ENCODE results near the gene KANK4. TPM values are rescaled to one million over a fixed set of nuclear protein-coding genes. Genes with fewer than 3 reads are reported as not detected.
A peak's percentile ranks its signal among the peaks of the same experiment; 100 is the strongest.

KANK4 gene
- polyA plus RNA-seq, 12 donors, result 8.4 to 12.1 (median 10.5) TPM; not detected in 1

DNA sequence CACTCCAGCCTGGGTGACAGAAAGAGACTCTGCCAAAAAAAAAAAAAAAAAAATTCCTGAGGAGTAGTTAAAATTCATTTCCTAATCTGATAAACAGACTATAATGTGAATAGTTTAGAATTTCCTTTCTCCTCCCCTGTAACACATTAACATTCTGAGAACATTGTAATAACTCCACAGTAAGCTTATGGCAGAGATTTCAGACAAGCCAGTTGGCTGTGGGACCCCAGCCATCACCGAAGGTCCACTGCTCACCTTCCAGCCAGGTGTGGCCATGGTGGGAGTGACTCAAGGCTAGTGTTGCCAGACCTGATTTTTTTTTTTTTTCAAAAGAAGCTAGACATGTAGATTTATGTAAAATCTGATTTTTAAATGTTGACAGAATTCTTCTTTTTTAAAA, 11.8 kb downstream of the KANK4 start:
- DNase-seq, result no peak

DNA sequence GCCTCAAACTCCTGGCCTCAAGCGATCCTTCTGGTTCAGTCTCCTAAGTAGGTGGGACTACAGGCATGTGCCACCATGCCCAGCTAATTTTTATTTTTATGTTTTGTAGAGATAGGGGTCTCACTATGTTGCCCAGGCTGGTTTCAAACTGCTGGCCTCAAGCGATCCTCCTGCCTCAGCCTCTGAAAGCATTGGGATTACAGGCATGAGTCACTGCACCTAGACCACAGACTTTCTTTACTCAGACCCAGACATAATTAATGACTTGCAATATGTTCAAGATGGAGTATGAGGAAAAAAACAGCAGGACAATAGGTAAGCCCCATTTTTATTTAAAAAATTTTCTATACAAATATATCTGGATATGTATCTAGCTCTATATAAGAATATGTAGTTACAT, 13.2 kb downstream of the KANK4 start:
- DNase-seq, result no peak

- no peak for DNase-seq
Measured at GRCh38 chr1:62304975-62305374, 14.3 kb downstream of the KANK4 start.

GRCh38 chr1:62304515-62304914, 14.7 kb downstream of the KANK4 start:
- DNase-seq, result no peak

DNA sequence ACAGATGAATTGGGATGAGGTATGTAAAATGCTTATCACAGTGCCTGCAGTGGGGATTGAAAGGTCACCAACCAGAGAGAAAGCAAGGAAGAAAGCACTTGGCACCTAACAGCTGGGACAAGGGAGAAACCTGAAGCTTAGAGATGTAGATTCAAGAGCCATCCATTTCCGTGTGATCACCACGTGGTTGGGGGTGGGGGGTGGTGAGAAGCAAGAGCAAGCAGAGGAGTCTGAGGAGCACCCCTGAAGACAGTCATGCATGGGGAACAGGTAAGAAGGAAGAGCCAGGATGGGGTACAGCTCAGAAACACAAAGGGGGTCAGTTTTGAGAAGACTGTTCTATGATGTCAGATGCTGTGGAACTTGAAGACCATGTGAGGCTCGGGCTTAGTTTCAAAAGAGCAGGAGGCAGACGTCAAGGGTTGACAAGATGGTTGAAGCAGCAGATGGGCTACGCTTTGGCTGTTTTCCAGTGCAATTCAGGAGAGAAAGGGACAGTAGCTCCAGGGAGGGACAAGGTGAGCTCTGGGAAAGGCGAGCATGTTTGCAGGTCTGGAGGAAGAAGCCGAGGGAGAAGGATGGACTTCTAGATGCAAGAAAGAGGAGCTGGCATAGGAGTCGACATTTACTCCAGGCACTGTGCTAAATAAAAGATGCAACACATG, 17.4 kb downstream of the KANK4 start:
- no peak for DNase-seq

GRCh38 chr1:62299426-62300200, 19.6 kb downstream of the KANK4 start:
- DNase-seq, result peak; percentile 43

DNA sequence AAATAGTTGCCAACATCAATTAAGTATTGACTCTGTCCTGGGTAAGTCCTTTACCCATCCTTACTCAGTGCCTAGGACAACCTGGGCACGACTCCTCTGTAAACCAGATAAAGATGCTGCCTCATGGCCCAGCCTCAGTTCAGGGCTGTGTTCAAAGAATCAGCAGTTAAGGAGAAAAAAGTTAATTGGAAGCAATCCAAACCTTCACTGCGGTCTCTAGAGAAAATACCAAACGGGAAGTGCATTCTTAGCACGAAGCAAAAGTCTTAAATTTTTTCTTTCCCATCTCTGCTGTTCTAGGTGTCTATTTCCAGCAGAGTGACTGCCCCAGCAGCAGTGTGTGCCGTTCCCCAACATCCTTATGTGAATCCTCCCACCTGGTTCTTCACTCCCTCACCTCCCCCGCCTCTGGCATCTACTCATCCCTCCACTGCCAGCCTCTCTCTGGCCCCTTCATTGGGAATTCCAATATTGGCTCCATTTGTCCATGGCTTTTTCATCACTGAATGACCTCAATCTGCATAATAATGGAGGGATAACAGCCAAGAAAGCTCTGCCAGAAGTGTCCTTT, 23.2 kb downstream of the KANK4 start:
- peak; percentile 56 for DNase-seq

GRCh38 chr1:62294261-62294660, 25.0 kb downstream of the KANK4 start:
- DNase-seq, result no peak

DNA sequence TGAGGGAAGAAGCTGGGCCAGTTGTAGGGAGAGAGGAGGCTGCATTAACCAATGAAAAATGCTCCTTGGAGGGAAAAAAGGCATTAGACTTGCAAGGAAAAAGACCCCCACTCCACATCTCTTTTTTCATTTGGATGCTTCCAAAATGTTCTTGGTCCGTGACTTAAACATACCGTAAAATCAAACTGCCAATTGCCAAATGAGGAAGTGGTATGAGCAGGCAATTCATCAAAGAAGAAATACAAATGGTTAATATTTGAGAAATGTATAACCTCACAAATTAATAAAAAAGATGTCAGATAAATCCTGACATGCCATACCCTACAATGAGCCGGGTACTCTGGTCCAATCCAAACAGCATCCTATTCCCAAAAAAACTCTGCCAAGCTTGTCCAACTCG, 30.6 kb downstream of the KANK4 start:
- no peak for DNase-seq

DNA sequence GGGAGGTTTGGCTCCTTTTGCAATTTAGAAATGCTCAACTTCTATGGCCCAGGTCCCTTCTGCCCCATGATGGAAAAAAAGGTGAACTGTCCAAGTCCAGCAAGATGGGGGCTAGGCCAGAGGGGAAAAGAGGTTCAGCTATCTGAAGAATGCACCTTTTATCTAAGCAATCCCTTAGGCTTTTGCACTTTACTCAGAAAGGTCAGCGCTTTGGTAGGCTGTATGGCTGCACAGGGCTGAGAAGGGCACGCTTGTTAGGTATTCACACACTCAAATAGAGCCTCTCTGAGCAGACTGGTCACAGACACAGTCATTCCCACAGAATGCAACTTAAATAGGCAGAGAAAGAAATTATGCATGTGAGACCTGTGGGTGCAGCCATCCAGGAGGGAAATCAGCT, 31.0 kb downstream of the KANK4 start:
- DNase-seq, result no peak

DNA sequence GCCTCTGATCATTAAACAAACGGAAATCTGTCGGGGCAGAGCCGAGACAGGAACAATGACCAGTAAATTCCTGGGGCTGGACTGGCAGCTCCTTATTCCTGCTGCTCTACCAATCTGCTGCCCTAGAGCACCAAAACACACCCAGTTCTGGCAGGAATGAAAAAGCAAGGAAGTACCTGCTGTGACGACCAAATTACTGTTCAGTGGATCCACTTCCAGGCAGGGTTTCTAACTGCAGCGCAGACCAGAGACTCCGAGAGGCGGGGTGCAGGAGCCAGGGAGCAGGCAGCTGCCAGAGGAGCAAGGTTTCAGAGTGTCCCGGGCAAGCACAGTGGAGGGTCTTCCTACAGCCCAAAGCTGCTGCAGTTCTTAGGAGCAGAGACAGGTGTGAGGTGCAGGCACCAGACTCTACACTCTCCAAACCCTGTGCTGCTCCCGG, 32.4 kb downstream of the KANK4 start:
- DNase-seq, result no peak

DNA sequence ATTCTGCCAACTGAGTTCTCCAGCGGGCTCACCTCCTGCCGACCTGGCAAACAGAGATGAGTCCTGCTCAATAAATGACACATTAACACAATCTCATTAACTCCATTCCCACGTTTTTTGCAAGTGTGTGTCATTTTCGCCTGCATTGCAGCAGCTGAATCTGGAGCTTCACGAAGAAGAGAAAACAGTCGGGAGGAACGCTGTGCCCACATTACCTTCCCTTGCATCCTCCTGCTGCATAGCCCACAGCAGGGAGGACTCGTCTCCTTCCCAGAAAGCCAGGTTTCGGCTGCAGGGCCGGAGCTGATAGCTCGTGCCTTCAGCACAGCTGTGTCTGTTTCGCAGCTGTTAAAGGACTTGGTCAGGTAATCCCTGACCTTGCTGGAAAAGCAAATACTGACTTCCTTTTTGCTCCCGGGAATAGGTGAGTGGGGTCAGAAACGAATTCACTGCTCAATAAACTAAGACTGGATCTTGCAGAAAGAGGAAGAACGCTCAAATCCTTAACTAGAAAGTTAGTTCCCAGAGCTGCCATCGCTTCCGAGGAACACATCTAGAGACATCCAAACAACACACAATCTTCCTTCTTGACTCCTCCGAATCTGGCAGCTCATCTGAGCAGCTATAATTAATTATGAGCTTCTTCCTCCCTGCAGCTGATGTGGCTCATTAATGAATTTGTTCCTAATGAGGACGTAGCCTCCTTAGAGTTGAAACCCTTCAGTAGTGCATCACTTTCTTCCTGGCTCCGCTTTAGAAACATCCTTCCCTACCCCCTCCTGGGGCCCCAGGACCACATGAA, 33.0 kb downstream of the KANK4 start:
- DNase-seq, result no peak

GRCh38 chr1:62285440-62285839, 33.8 kb downstream of the KANK4 start:
- no peak for DNase-seq

DNA sequence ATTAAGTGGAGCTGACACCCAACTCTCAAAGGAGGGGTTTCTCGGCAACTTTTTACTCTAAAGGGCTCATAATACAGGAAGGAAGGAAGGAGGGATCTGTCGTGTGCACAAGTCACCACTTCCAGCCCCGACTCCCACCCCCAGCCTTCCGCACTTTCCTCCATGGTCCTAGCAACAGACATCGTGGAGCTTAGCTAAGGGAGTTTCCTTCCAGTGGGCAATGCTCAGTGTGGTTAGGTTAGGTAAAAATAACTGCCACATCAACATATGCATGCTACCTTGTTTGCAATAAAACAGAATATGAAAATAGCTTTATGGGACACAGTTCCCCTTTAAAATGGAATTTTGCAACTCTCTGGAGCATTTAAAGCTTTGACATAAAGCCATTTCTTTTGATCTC, 35.2 kb downstream of the KANK4 start:
- DNase-seq, result no peak

DNA sequence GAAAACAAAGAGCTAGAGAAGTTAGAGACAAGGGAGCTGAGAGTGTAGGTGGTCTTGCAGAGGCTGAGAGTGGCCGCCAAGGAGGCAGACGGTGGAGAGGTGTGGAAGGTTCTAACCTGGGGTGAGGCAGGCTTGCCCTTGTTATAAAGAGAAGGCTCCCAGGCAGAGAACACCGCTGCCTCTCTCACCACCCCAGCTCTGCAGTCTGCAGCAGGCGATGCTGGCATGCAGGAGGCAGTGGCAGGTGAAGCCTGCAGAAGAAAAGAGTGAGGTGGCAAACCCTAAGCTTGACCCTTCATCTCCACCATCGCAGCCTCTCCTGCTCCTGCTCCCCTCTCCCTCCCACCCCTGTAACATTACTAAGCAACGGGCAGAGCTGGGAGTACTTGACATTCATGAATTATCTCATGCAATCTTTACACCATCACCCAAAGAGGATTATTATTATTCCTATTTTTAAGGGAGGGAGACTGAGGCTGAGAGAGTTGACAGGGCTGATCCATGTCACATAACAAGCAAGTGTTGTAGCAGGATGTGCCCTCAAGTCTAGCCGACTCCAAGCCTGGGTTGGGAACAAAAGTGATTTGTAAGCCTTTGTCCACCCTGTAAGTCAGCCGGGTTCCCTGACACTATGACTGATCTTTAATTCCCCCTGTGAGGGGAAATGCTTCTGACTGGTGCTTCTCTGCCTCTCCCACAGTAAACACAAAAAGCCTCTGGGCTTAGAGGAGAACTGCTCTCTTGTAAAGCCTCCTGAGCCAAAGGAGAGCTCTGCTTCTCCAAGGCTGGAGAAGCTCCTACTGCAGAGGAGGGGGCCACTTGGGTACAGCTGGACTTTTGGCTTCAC, 36.1 kb downstream of the KANK4 start:
- no peak for DNase-seq

GRCh38 chr1:62281922-62282555, 37.2 kb downstream of the KANK4 start:
- no peak for DNase-seq

GRCh38 chr1:62280960-62281465, 38.2 kb downstream of the KANK4 start:
- no peak for DNase-seq

GRCh38 chr1:62280150-62280549, 39.1 kb downstream of the KANK4 start:
- DNase-seq, result no peak

DNA sequence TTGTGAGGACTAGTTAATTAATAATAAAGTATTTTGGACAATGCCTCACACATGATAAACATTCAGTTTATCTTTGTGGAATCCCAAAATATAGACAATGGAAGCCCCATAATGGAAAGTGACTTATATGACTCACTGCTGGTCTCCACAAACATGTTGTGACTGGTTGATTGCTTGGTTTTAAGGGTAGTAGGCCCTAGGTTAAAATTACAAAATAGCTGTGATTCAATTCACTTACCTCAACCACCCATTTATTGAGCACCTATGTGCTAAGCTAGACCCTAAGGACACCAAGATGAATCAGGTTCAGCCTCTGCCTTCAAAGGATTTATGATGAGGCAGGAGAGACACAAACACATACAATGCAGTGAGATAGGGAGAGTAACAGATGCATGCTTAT, 42.4 kb downstream of the KANK4 start:
- DNase-seq, result no peak
